HL-60/S4 treated with phorbol 12-myristate 13-acetate at 8.2 ng/mL for 4 days and 3 days (cell line): Measurements from ENCODE around the gene GGT5.
"Not testable (repeated sequence)": the region's sequence is repeated elsewhere in the genome, so short reads cannot be mapped to it uniquely, and the experiment has no call there.

Source experiments
- in situ Hi-C: fragments of 300-500 bp; cut with MboI; formaldehyde crosslinking; loops from 2 replicates; pipeline ENCODE4 v1.15.0; 2022; ENCODE audit warnings: low sequenced_read_pairs

GGT5 gene, protein sequence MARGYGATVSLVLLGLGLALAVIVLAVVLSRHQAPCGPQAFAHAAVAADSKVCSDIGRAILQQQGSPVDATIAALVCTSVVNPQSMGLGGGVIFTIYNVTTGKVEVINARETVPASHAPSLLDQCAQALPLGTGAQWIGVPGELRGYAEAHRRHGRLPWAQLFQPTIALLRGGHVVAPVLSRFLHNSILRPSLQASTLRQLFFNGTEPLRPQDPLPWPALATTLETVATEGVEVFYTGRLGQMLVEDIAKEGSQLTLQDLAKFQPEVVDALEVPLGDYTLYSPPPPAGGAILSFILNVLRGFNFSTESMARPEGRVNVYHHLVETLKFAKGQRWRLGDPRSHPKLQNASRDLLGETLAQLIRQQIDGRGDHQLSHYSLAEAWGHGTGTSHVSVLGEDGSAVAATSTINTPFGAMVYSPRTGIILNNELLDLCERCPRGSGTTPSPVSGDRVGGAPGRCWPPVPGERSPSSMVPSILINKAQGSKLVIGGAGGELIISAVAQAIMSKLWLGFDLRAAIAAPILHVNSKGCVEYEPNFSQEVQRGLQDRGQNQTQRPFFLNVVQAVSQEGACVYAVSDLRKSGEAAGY

DNA sequence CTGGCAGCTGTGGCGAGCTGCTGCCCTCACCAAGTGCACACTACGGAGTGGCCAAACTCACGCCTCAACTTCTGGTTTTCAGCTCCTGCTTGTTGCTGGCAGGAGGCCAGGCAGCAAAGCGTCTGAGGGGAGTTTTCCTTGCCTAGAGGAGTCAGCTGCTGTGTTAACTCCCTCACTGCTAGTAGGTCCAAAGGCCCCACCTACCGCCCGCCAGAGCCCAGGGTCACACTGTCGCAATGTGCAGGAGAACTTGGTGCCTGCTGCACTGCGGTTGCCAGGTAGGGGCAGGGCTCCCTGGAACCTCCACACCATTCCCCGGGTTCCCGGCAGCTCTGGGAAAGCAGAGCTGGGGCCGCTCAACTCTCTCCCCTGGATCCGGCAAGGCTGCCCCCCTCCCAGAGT, at the start of gene GGT5:
GGT5 (minus strand) TSS at position 53 of the 402 bp plus-strand sequence. CDS start 357 bp downstream, outside the sequence.
- in situ Hi-C loops, result not testable (repeated sequence)

DNA sequence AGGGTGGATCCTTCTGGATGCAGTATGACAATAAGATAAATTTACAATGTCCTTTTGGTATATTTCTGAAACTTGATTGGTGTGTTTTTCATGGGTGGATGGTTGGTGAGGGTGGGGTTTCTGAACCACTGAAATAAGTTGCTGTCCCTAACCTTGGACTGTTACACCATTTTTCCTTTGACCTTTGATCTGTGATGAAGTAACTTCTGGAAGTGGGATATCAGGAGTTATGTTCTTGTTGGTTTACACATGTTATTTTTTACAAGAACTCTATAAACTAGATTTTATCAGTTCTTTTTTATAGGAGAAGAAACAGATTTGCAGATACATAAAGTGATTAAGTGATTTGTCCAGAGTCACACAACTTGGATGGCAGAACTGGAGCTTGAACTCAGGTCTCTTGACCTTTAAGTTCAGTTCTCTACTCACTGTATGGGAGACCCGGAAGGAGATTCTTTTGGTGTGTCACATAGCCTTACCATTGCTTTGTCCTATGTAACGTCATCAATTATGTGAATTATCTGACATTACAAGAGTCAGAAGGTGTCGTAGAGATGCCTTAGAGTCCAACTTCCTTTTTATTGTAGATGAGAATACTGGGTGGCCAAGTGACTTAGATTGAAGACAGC, 47.4 kb upstream of the GGT5 start:
- in situ Hi-C loops, result not testable (repeated sequence)

DNA sequence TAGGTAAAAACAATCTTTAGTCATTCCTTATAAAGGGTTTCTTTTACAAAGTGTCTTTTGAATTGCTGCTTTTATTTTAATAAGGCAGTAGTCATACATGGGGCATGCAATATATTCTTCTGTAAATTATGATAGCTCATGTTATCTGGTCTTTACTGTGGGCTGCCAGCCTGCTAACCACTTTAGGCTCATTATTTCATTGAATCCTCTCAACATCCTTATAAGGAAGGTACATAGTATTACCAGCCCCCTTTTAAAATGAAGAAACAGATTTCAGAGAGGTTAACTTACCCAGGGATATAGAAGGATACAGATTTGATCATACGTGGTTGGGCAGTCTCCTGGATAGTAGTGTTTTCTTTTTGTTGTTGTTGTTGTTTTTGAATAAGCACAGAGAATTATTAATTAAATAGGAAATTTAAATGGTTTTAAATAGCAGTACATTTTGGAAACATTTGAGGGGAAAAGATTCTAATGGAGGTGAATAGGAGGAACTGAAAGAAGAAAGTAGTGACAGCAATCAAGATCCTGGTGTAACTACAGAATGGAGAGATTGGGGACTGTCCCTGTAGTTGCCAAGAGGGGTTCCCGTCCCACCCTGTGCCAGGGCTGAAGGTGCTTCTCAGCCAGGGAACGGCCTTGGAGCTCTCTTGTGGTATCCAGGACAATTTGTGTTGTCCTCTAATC, 46.8 kb upstream of the GGT5 start:
- in situ Hi-C loops, result no loop called here

DNA sequence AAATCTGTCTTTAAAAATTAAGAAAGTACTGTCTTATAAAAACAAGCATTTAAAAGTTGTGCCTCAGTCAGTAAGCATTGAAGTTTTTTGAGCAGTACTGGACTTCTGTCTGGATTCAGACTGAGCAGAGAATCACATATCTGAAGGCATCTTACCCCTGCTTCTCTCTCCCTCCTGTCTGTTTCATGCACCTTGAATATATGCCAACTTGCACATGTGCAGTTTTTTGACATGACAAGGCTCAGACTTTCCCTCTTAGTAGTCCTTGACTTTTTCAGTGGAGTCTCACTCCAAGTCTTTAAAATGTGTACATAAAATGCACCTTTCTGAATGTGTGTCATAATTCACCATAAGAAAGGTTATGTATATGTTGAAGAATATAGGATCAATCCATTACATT, 45.6 kb upstream of the GGT5 start:
- in situ Hi-C loops, result no loop called here

DNA sequence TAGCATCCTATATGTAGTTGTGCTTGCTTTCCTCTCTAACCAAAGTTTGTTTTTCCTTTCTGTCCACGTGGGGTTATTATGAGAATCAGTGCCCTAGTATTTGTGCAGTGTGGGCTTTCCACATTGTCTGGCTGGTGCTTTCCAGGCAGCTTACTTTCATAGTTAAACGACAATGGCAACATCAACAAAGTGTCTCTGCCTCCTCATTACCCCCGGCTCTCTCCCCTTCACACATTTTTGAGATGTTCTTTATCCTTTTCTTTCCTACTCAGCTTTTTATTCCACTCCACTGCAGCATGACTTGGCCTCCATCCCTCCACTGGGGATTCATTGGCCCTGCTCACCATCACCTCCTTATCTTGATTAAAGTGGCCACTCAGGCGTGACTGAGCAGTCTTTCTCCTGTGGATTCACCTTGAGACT, 44.9 kb upstream of the GGT5 start:
- in situ Hi-C loops, result no loop called here

DNA sequence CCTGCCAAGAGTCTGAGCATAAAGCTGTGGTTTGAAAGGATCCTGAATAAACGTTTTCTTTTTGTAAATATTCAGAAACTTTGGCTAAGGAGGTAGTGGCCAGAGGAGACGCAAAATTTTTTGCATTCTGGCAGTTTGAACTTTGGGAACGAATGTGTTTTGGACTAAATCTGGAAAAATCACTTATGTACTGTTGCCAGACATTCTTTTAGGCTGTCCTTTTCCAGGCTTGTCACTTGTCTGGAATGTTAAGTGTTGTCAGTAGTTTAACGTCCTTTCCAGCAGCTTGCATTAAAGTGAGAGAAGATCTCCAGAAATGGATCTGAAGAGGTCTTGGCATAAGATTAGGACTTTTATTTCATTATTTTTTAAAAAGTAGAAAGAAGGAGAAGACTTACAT, 44.2 kb upstream of the GGT5 start:
- in situ Hi-C loops, result no loop called here

DNA sequence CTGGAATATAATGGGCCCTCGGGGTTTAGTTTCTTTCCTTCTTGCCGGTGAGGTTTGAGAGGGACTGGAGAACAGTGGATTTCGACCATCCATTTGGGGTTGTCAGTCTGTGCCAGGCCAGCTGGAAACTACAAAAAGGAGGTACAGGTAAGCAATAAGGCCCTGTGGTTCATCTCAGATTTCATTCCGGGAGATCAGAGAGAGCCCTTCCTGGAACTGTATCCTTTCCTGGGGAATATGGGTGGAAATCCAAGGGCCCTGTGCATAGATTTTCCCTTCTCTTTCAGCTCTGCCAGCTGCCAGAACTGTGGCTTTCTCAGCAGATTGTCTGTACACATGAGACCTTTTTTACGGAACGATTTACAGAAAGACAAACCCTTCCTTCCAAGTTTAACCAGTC, 42.9 kb upstream of the GGT5 start:
- in situ Hi-C loops, result not testable (repeated sequence)

DNA sequence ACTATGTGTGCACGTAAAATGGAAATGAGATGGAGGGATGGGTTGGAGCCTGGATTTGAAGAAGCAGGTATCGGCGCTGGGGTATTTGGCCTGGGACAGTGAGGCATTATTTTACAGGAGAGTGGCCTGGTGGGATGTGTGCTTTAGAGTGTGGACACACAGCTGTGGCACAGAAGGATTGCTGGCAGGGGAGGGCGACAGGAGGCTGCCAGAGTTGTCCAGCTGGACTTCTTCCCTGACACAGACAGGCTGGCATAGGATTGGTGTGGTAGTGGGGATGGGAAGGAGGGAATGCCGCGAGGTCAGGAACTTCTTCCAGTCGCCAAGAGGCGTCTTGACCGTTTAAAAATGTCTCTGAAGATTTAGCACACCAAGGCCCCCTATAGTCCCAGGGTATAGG, 42.3 kb upstream of the GGT5 start:
- in situ Hi-C loops, result not testable (repeated sequence)

DNA sequence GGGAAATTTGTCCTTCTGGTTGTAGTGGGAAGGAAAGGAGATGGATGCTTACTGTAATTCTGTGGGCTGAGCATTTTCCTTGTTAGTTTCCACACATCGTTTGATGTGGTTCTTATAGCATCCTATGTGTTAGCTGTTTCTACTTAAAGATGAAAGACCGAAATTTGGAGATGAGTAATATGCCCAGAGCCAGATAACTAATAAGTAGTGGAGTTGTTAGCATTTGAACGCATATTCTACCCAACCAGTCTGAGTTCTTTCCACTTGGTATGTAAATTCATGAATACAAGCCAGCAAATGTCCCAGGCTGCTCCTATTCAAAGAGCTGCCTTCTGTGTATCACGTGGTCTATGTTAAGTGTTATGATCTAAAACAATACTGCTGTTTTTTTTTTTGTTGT, 40.4 kb upstream of the GGT5 start:
- in situ Hi-C loops, result no loop called here

DNA sequence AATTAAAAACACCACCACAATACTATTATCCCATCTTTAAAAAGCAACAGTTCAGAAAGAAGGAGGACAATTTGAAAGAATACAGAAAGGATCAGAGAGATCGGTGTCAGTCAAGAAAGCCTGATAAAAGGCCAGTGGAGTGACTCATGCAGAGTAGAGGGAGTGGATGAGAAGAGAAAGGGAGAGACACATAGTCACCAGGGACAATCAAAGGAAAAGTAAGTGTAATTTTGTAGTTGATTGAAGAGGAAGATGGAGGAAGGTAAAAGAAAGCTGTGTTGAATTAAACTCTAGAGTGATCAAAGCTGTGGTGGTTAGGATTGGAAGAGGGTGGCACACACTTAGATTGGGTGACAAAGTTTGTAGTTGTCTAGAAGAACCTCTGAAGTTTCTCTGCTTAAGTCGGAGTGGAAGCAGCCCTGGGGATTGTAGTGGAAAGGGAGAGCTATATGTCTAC, 39.9 kb upstream of the GGT5 start:
- in situ Hi-C loops, result no loop called here

DNA sequence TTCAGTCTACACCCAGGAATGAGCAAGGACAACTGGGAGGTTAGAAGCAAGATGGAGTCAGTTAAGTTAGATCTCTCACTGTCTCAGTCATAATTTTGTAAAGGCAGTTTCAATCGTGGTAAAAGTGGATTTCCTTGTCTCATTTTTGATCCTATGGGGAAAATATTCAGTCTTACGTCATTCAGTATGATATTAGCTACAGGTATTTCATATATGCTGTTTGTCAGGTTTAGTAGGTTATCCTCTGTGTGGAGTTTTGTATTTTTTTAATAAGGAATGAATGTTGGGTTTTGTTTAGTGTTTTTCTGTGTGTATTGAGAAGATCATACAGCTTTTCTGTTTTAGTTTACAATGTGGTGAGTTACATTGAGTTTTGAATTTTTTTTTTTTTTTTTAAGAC, 37.5 kb upstream of the GGT5 start:
- in situ Hi-C loops, result no loop called here

DNA sequence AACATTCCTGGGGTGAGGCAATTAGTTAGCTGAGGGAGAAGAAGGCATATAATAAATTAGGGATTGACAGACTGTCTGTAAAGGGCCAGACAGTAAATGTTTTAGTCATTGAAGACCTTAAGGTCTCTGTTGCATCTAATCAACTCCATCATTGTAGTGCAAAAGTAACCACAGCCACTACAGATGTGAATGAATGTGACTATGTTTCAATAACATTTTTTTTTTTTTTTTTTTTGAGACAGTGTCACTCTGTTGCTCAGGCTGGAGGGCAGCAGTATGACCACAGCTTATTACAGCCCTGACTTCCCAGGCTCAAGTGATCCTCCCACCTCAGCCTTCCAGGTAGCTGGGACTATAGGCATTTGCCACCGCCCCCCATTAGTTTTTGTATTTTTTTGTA, 35.5 kb upstream of the GGT5 start:
- in situ Hi-C loops, result not testable (repeated sequence)

DNA sequence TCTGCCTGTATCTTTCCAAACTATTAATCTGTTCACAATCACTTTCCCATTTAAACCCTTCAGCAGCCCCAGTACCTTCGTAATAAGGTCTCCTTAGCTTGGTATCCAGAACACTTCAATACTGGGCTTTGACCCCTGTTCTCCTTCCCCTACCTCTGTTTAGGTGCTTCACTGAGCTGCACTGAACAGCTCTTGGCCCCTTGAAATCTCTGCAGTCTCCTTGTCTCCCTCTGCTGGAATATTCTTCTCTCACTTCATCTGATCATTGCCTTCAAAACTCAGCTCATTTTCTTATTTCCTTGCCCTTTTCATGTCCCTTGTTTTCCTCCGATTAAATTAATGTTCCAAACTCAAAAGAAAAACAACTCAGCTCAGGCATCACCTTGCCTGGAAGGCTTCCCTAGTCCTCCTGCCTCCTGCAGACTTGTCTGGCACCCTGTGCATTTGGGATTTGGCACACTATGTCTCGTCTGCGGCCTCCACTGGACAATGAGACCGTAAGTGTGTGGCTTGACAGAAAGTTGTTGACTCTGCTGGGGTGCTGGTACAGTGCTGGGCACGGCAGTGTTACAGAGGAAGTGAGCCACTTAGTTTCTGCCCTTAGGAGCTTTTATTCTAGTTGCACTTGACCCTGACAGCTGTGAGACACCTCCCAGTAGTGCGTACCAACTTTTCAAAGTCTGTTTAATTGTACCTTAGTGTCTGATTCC, 30.0 kb upstream of the GGT5 start:
- in situ Hi-C loops, result not testable (repeated sequence)

DNA sequence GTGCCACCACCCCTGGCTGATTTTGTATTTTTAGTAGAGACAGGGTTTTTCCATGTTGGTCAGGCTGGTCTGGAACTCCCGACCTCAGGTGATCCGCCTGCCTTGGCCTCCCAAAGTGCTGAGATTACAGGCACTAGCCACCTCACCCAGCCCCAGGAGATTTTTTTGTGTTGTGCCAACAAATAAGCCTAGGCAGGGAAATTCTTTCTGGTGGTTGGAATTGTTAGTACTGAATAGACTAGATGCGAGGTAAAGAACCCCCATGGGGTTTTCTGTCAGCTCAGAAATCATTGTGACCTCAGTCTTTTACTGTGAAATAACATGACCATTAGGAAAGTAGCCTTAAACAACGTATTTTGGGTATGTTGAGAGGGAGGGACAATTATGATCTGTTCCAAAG, 29.0 kb upstream of the GGT5 start:
- in situ Hi-C loops, result not testable (repeated sequence)

DNA sequence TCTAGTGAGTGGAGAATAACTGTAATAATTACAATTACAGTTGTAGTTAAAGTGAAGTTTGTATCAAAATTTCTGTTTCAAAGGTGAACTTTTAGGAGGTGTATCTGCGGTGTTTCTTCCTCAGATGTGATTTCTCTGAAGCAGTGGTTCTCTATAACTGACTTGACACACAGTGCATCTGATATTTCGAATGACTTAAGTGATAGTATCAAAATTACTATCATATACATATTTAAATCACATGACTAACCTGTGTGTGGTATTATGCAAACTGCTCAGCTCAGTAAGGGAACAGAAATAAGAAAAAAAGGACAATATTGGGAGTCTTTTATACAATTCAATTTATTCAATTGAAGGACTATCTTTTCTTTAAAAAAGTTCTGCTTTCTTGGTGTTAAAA, 28.1 kb upstream of the GGT5 start:
- in situ Hi-C loops, result not testable (repeated sequence)

DNA sequence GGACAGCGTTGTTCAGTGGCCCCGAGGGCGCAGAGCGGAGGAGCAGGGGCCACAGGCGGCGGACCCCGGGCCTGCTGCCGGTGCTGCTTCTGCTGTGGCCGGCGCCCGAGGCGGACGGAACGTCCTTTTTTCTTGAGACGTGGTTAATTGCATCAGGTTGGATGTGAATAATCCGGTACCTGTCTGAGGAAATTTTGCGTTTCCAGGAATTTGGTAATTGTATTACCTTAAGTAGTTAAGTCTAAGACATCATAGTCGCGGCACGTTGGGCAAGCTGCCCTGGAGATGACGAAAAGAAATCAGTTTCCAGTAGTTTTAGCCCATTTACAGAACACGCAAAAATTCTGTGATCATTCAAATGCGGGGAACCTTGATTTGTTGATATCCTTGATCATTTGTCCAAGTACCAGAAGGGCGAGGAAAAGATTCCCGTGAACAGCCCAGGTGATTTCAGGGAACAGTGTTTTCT, 26.5 kb upstream of the GGT5 start:
- in situ Hi-C loops, result no loop called here

DNA sequence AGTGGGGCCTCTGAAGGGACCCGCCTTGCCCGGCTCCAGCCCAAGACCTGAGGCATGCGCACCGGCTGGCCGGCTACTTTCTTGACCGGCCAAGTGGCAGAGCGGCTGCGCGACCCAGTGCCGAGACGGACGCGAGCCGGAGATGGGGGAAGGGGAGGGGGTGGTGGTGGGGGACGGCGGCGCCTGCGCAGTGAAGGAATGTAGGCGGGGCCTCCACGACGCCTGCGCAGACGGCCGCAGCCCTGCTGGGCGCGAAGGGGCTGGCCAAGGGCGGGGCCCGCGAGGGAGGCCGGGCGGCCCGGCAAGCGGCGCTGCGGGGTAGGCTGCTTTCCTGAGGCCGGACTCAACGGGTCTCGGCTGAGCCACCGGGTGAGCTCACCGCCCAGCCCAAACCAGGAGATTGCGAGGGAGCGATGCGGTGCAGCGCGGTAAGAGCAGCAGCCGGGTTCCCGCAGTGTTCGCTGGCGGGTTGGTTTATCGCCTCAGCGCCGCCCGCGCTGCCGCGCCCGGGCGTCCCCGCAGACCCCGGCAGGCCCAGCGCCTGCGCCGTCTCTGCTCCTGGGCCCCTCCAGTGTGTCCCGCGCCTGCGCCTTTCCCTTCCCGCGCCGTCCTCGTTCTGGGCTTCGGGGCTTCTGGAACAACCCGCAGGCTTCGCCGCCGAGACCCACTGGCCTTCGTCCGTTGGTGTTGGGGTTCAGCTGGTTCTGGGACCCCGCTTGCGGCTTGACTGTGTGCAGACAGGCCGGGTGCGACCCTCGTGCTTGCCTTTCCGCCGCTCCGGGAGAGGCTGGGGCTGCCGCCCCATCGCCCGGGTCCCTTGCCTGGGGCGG, 25.9 kb upstream of the GGT5 start, which contains the start of gene SPECC1L:
SPECC1L (plus strand) TSS at position 276 of the 830 bp plus-strand sequence. CDS start 31,401 bp downstream, outside the sequence.
- in situ Hi-C loops, result no loop called here

DNA sequence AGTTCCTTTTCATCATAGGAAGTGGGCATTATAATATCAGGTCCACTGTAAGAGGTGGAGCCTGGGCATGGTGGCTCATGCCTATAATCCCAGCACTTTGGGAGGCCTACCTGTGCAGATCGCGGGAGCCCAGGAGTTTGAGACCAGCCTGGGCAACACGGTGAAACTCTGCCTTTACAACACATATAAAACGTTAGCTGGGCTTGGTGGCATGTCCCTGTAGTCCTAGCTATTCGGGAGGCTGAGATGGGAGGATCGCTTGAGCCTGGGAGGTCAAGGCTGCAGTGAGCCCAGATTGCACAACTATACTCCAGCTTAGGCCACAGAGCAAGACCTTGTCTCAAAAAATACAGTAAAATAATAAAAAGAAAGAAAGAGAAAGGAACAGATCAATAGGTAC, 21.6 kb upstream of the GGT5 start:
- in situ Hi-C loops, result not testable (repeated sequence)

DNA sequence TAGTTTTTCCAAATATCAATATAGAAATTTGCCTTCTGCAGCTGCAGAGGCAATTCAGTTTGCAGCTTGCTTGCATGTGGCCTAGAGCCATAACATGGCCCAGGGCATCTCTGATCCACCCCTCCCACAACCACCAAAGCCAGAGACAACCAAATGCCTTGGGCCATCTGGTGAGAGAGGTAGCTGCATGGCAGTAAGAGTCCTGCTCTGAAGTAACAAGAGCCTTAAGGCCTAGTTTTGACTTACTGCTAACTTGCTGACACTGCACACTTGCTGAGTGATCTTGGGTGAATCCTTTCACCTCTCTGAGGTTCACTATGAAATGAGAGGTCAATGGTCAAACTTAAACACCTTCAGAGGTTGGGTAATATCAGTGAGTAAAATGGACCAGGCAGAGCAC, 20.9 kb upstream of the GGT5 start:
- in situ Hi-C loops, result no loop called here
